Erythroblast (primary cell): Measurements from ENCODE around the gene SBDS.
"Not testable (repeated sequence)": the region's sequence is repeated elsewhere in the genome, so short reads cannot be mapped to it uniquely, and the experiment has no call there.

Experiments
- DNase-seq, 2 experiments: peaks; one replicate each; lab custom pipeline; 2025; lab: John Stamatoyannopoulos, UW
- GATA1 ChIP-seq: IDR thresholded peaks from 2 replicates; pipeline ENCODE4 v1.6.1; 2011; ENCODE audit warnings: low read depth, mild to moderate bottlenecking, control low read depth, low read length, moderate library complexity
- POLR2A ChIP-seq: IDR thresholded peaks from 2 replicates; pipeline ENCODE4 v1.6.1; 2011; ENCODE audit warnings: mild to moderate bottlenecking, low read length

The SBDS gene

GRCh38 chr7:66995050-66995776 lies at the start of gene SBDS:
Gene SBDS (minus strand): TSS chr7:66995586. CDS start chr7:66995417, 169 bp downstream.
- peak; percentile 99 for DNase-seq
- peak; percentile 88 for TF ChIP-seq POLR2A

- peak in 1 of 2 experiments; percentile 40 for DNase-seq
Observed at GRCh38 chr7:67043559-67043930, 48.2 kb upstream of the SBDS start.

GRCh38 chr7:67042781-67043558 lies 47.6 kb upstream of the SBDS start:
- DNase-seq: peak; percentile 75 to 83

GRCh38 chr7:67040832-67041231 lies 45.4 kb upstream of the SBDS start:
- DNase-seq: peak in 1 of 2 experiments; percentile 9

DNA sequence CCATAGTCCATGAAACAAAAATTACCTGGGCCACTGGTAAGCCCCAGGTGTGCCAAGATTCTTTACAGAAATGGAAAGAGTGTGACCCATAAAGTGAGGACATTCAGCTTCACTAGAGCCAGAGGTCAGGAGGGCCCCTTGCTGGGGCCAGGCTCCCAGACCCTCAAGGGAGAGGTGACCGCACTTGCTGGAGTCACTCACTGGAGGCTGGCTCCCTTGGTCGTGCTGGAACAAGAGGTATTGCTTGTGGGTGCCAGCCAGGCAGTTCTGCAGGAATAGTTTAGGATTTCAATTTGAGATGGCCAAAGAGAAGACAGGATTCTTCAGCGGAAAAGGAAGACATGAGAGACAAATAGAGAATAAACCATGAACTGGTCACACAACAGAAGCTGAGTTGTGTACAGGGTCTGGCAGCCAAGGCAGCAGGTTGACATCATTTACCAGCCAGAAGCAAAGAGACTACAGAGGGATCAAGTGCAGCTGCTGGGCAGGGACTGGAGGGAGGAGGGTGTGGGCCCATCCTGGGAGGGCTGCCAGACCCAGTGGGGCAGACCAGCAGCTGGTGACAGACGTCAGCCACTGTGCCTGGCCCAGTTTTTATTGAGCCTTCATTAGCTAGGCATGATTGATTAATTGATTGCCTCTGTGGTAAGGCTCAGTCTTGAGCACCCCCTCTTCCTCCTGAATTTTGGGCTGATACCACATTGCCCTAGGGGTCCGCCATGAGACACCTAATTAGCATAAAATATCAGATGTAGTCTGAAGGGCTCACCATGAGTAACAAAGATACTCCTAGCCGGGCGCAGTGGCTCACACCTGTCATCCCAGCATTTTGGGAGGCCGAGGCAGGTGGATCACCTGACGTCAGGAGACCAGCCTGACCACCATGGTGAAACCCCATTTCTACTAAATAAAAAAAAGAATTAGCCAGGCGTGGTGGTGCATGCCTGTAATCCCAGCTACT lies 41.3 kb upstream of the SBDS start:
- DNase-seq: peak; percentile 15 to 40

- DNase-seq: no peak
- TF ChIP-seq POLR2A (no peak), GATA1 (no peak)
Observed at GRCh38 chr7:67033251-67033650, 37.9 kb upstream of the SBDS start.

- not testable (repeated sequence) for DNase-seq
Observed at GRCh38 chr7:67031685-67032084, 36.3 kb upstream of the SBDS start.

GRCh38 chr7:67025459-67025858 lies 30.1 kb upstream of the SBDS start:
- DNase-seq: not testable (repeated sequence)

DNA sequence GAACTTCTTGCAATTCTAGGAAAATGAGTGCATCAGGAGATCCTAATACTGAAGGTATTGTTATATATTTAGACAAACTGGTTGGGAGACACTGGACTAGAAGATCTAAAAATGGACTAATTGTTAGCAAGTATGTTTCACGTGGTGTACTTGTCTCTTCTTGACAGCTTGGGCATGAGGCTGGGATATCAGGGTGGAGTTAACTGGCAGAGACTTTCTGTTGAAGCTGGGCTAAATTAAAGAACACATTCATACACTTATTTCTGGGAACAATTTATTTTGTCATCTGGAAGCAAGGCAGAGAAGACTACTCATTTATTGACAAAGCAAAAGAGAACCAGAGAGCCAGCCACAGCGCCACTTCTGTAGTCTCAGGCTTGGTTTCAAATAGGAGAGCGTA lies 27.1 kb upstream of the SBDS start:
- TF ChIP-seq POLR2A (no peak), GATA1 (no peak)
- DNase-seq: peak; percentile 50 to 76

DNA sequence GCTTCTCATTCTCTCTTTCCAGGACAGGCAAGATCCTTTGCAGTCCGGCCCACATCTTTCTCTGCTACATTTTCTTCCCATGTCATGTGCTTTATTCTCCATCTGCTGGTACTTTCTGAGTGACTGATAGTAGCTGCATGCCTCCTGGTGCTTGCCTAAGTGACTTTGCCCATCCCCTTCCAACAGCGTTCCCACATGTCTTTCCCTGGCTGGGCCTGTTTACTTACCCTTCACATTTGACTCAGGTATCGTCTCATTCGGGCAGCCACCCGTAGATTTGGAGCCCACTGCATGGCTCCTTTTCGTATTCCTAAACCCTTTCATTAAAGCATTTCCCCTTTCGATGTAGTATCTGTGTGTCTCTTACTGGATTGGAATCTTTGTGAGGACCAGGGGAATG lies 25.9 kb upstream of the SBDS start:
- TF ChIP-seq GATA1 (no peak), POLR2A (no peak)
- DNase-seq: no peak

DNA sequence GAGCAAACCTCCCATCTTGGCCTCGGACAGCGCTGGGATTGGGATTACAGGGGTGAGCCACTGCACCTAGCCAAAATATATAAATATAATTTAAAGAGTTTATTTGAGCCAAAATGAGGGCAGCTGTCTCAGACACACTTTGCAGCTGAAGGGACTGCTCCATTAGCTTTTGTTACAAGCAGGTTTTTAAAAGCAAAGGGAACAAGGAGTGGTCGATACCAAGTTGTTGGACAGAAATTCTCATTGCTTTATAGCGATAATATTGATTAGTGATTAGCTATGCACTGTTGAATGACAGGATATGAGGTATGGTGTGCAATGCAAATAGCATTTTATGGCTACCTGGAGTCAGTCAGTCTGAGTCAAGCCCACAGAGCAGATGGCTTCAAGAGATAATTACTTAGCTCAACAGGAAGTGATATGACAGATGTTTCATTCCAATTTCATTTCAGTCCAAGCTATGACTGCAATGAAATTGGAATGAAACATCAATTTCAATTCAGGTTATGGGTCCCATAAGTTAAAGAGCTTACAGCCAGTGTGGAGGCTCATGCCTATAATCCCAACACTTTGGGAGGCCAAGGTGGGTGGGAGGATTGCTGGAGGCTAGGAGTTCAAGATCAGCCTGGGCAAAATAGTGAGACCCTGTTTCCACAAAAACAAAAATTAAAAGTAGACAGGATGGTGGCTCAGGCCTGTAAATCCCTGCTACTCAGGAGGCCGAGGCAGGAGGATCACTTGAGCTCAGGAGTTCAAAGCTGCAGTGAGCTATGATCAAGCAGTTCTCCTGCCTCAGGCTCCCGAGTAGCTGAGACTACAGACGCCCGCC lies 24.4 kb upstream of the SBDS start:
- peak; percentile 81 to 82 for DNase-seq

GRCh38 chr7:67018940-67019339 lies 23.6 kb upstream of the SBDS start:
- no peak for DNase-seq
- TF ChIP-seq GATA1 (no peak), POLR2A (no peak)

More for the DNA sequence above, 24.4 kb upstream of the SBDS start:
- no peak for TF ChIP-seq POLR2A
- TF ChIP-seq GATA1: no peak

- DNase-seq: not testable (repeated sequence)
Observed at GRCh38 chr7:67017971-67018370, 22.6 kb upstream of the SBDS start.

DNA sequence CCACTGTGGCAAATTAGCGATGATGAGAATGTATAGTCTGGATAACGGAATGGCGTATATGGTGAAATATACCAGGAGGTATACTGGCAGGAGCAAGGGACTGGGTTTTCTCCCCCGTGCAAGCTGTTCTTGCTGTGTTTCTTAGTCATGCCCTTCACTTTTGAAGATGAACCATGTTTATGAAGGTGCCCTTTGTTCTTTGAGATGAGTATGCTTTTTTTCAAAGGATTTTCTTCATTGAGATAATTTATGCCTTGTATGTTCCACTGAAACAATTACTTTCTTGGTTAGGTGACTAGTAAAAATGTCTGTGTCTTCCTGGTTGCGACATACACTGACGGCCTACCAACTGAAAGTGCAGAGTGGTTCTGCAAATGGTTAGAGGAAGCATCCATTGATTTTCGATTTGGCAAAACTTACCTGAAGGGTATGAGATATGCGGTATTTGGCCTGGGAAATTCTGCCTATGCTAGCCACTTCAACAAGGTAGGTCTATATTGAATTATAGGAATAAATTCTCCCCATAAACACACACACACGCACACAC lies 18.8 kb upstream of the SBDS start:
- DNase-seq: not testable (repeated sequence)

DNA sequence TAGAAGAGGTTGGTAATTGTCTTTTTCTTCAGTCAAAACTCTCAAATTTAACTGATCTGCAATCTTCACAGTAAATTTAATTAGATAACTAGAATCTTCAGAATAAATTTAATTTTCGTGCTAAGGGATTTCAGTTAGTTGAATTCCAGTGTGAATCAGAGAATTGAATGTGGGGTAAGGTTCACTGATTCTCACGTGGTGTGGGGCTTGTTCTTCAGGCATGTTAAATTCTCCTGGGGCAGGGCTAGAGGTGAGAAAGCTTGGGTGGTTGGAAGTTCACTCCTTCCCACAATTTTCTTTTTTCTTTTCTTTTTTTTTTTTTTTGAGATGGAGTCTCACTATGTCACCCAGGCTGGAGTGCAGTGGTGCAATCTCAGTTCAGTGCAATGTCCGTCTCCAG lies 14.3 kb upstream of the SBDS start:
- not testable (repeated sequence) for DNase-seq
